MM.1S (cell line): Measurements from ENCODE around the gene OR51S1.

Experiments used
- CTCF ChIP-seq: fragments of 300-600 bp; sonication (generic); IDR thresholded peaks from 2 replicates; pipeline ENCODE4 v1.5.1; 2016; ENCODE audit warnings: antibody characterized with exemption, low read length, mixed read lengths
- EZH2 ChIP-seq: fragments of 300-600 bp; sonication (generic); optimal IDR thresholded peaks from 2 replicates; pipeline ENCODE3; 2017; ENCODE audit warnings: low read depth, mild to moderate bottlenecking, antibody characterized with exemption, low read length, mixed read lengths

- no peak for TF ChIP-seq CTCF
- no peak for TF ChIP-seq EZH2
Measured at GRCh38 chr11:4821021-4821420, 28.0 kb downstream of the OR51S1 start, which contains the start of gene OR51F2.
